Mesodermal cell (in vitro differentiated cells): ENCODE measurements around the gene FFAR4.

Source experiments
- H3K27ac ChIP-seq: 2 replicates; pipeline ENCODE4 v1.7.0; 2013; ENCODE audit warnings: mild to moderate bottlenecking, low read depth, low read length, moderate library complexity; ENCODE audit not compliant: severe bottlenecking
- H3K36me3 ChIP-seq: 2 replicates; pipeline ENCODE4 v1.7.1; 2013; ENCODE audit warnings: mild to moderate bottlenecking, low read length, moderate library complexity; ENCODE audit not compliant: control insufficient read depth, insufficient read depth
- H3K4me1 ChIP-seq: one replicate; pipeline ENCODE4 v1.7.1; 2013; ENCODE audit warnings: mild to moderate bottlenecking, low read length; ENCODE audit not compliant: insufficient read depth, control insufficient read depth, poor library complexity, severe bottlenecking
- H3K4me3 ChIP-seq: 2 replicates; pipeline ENCODE4 v1.7.0; 2013; ENCODE audit warnings: low read length, control low read depth, mild to moderate bottlenecking; ENCODE audit not compliant: insufficient read depth, poor library complexity, severe bottlenecking; ENCODE audit errors: extremely low read depth
- H3K9me3 ChIP-seq: 2 replicates; pipeline ENCODE4 v1.7.1; 2013; ENCODE audit warnings: mild to moderate bottlenecking, low read length, moderate library complexity; ENCODE audit not compliant: control insufficient read depth
- WGBS, 2 experiments: methylation state at CpG; one replicate each; pipeline ENCODE4 v1.1.5; 2013; ENCODE audit warnings: missing lambda C conversion rate in 2 of 2; ENCODE audit not compliant: insufficient coverage in 2 of 2; 5-methylcytosine and 5-hydroxymethylcytosine counted together

FFAR4 gene

GRCh38 chr10:93572606-93573005 is 6.1 kb downstream of the FFAR4 start:
- Histone ChIP-seq H3K27ac (no peak overlapping the region), H3K4me1 (peaks cover 6% of the 10 kb centered on the region), H3K36me3 (no peaks in the 10 kb centered on the region), H3K9me3 (no peaks in the 10 kb centered on the region), H3K4me3 (no peak overlapping the region)
- WGBS, 2 experiments: 89% methylated on average over 1 to 2 of the region's 2 CpGs

GRCh38 chr10:93573051-93573909 is 6.8 kb downstream of the FFAR4 start:
- 73 to 76% methylated on average over 3 to 5 of the region's 10 CpGs for WGBS, 2 experiments
- no peaks in the 10 kb centered on the region for H3K36me3 ChIP-seq
- H3K27ac ChIP-seq: no peak overlapping the region
- H3K9me3 ChIP-seq: no peaks in the 10 kb centered on the region
- H3K4me1 ChIP-seq: peaks cover 6% of the 10 kb centered on the region
- no peak overlapping the region for H3K4me3 ChIP-seq

- Histone ChIP-seq H3K27ac (no peak overlapping the region), H3K4me3 (no peak overlapping the region), H3K36me3 (no peaks in the 10 kb centered on the region), H3K9me3 (no peaks in the 10 kb centered on the region), H3K4me1 (peaks cover 6% of the 10 kb centered on the region)
- WGBS, 2 experiments: no CpG with 5 or more reads among the region's 3 CpGs
Observed at GRCh38 chr10:93573924-93574323, 7.5 kb downstream of the FFAR4 start.

GRCh38 chr10:93576888-93577287 is 10.4 kb downstream of the FFAR4 start:
- H3K4me1 ChIP-seq: peaks cover 6% of the 10 kb centered on the region
- H3K36me3 ChIP-seq: no peaks in the 10 kb centered on the region
- no peak overlapping the region for H3K27ac ChIP-seq
- WGBS, 2 experiments: 92 to 96% methylated on average over 3 of the region's 3 CpGs
- peaks cover 5% of the 10 kb centered on the region for H3K9me3 ChIP-seq
- H3K4me3 ChIP-seq: no peak overlapping the region

GRCh38 chr10:93577565-93577964 is 11.1 kb downstream of the FFAR4 start:
- no peak overlapping the region for H3K4me3 ChIP-seq
- WGBS, 2 experiments: 97% methylated on average over 3 of the region's 3 CpGs; no CpG with 5 or more reads in 1 of the 2 experiments
- H3K36me3 ChIP-seq: no peaks in the 10 kb centered on the region
- no peak overlapping the region for H3K27ac ChIP-seq
- H3K4me1 ChIP-seq: peaks cover 6% of the 10 kb centered on the region
- peaks cover 5% of the 10 kb centered on the region for H3K9me3 ChIP-seq

- 88% methylated on average over 3 of the region's 7 CpGs for WGBS, 2 experiments
- Histone ChIP-seq H3K27ac (no peak overlapping the region), H3K4me3 (no peak overlapping the region), H3K9me3 (peaks cover 5% of the 10 kb centered on the region), H3K4me1 (no peaks in the 10 kb centered on the region), H3K36me3 (no peaks in the 10 kb centered on the region)
Observed at GRCh38 chr10:93579089-93579488, 12.6 kb downstream of the FFAR4 start.

- 60 to 100% methylated on average over 1 of the region's 3 CpGs for WGBS, 2 experiments
- Histone ChIP-seq H3K9me3 (peaks cover 5% of the 10 kb centered on the region), H3K4me3 (no peak overlapping the region), H3K36me3 (no peaks in the 10 kb centered on the region), H3K4me1 (no peaks in the 10 kb centered on the region), H3K27ac (no peak overlapping the region)
Observed at GRCh38 chr10:93579985-93580711, 13.7 kb downstream of the FFAR4 start.

GRCh38 chr10:93580828-93581227 is 14.4 kb downstream of the FFAR4 start:
- H3K4me1 ChIP-seq: no peaks in the 10 kb centered on the region
- 55% methylated on average over 6 of the region's 6 CpGs for WGBS, 2 experiments
- no peak overlapping the region for H3K4me3 ChIP-seq
- H3K9me3 ChIP-seq: peaks cover 5% of the 10 kb centered on the region
- no peaks in the 10 kb centered on the region for H3K36me3 ChIP-seq
- H3K27ac ChIP-seq: peak overlapping the region; percentile 33

GRCh38 chr10:93584445-93584844 is 18.0 kb downstream of the FFAR4 start:
- WGBS, 2 experiments: 95 to 96% methylated on average over 7 of the region's 7 CpGs
- Histone ChIP-seq H3K27ac (no peak overlapping the region), H3K36me3 (no peaks in the 10 kb centered on the region), H3K4me3 (no peak overlapping the region), H3K9me3 (peaks cover 5% of the 10 kb centered on the region), H3K4me1 (no peaks in the 10 kb centered on the region)

GRCh38 chr10:93589648-93590562 is 23.4 kb downstream of the FFAR4 start:
- H3K4me1 ChIP-seq: no peaks in the 10 kb centered on the region
- H3K9me3 ChIP-seq: no peaks in the 10 kb centered on the region
- no peak overlapping the region for H3K4me3 ChIP-seq
- no peak overlapping the region for H3K27ac ChIP-seq
- H3K36me3 ChIP-seq: no peaks in the 10 kb centered on the region
- WGBS, 2 experiments: 91 to 96% methylated on average over 11 to 15 of the region's 15 CpGs
